IMR-90 (cell line): ENCODE data around the gene FNDC5. TPM values are rescaled to one million over a fixed set of nuclear protein-coding genes. Genes with fewer than 3 reads are reported as not detected.

ENCODE experiments used
- ATAC-seq: fragments of 200-7000 bp; cut with Tn5 transposase; 2 replicates; pipeline ENCODE4 v1.9.1; 2020; ENCODE audit warnings: low read depth, mild to moderate bottlenecking, moderate library complexity
- BruUV-seq: library from RNA; stranded (reverse); fragments of 400-500 nt; replicated peaks from 2 replicates; lab custom pipeline; 2021; lab: Mats Ljungman, UMichigan
- CTCF ChIA-PET: fragments of 300-600 bp; formaldehyde crosslinking; extraction: SDS; loops from one replicate; lab custom pipeline; 2021; ENCODE audit warnings: antibody characterized with exemption; lab: Yijun Ruan, JAX
- POLR2A ChIA-PET: fragments of 300-600 bp; sonication (Branson Sonifier 250); formaldehyde crosslinking; loops from one replicate; lab custom pipeline; 2022; ENCODE audit warnings: antibody characterized with exemption; ENCODE audit not compliant: unreplicated experiment; lab: Charles Lee
- DNase-seq: peaks from one replicate; pipeline ENCODE4 v3.0.0; 2013
- H2AFZ ChIP-seq: replicated peaks from 2 replicates; pipeline ENCODE3; 2013; ENCODE audit warnings: low read length, mild to moderate bottlenecking; ENCODE audit not compliant: poor library complexity
- H2AK5ac ChIP-seq: 2 replicates; pipeline ENCODE4 v1.6.1; 2013; ENCODE audit warnings: low read depth, low read length, inconsistent platforms
- H2AK9ac ChIP-seq: replicated peaks from 2 replicates; pipeline ENCODE3; 2013; ENCODE audit warnings: mild to moderate bottlenecking, low read depth, low read length, moderate library complexity; ENCODE audit not compliant: poor library complexity
- H2BK120ac ChIP-seq: 2 replicates; pipeline ENCODE4 v1.6.1; 2013; ENCODE audit warnings: low read depth, low read length, inconsistent platforms
- H2BK15ac ChIP-seq: 3 replicates; pipeline ENCODE4 v1.6.1; 2013; ENCODE audit warnings: low read depth, low read length, inconsistent platforms
- H2BK20ac ChIP-seq: 2 replicates; pipeline ENCODE4 v1.6.1; 2013; ENCODE audit warnings: low read depth, mild to moderate bottlenecking, inconsistent platforms, low read length, moderate library complexity
- H2BK5ac ChIP-seq: 2 replicates; pipeline ENCODE4 v1.6.1; 2013; ENCODE audit warnings: mild to moderate bottlenecking, low read depth, low read length, inconsistent platforms; ENCODE audit not compliant: poor library complexity, severe bottlenecking
- H3K14ac ChIP-seq: replicated peaks from 2 replicates; pipeline ENCODE4 v1.6.1; 2013; ENCODE audit warnings: low read depth, low read length, inconsistent platforms
- H3K18ac ChIP-seq: 2 replicates; pipeline ENCODE4 v1.6.1; 2013; ENCODE audit warnings: low read depth, low read length, control low read depth
- H3K23ac ChIP-seq: 2 replicates; pipeline ENCODE4 v1.6.1; 2013; ENCODE audit warnings: low read depth, low read length, inconsistent platforms
- H3K27ac ChIP-seq: 2 replicates; pipeline ENCODE4 v1.5.1; 2013; ENCODE audit warnings: mild to moderate bottlenecking, control low read depth, low read length; ENCODE audit not compliant: insufficient read depth
- H3K27me3 ChIP-seq: 2 replicates; pipeline ENCODE4 v1.6.1; 2013; ENCODE audit warnings: low read length; ENCODE audit not compliant: control insufficient read depth, insufficient read depth
- H3K36me3 ChIP-seq: 2 replicates; pipeline ENCODE4 v1.6.1; 2013; ENCODE audit warnings: low read length, mixed read lengths; ENCODE audit not compliant: control insufficient read depth, insufficient read depth
- H3K4ac ChIP-seq: 2 replicates; pipeline ENCODE4 v1.6.1; 2013; ENCODE audit warnings: low read depth, low read length, inconsistent platforms
- H3K4me1 ChIP-seq: 2 replicates; pipeline ENCODE4 v1.6.1; 2013; ENCODE audit warnings: low read length, mixed read lengths; ENCODE audit not compliant: control insufficient read depth, insufficient read depth
- H3K4me2 ChIP-seq: 2 replicates; pipeline ENCODE4 v1.6.1; 2013; ENCODE audit warnings: low read depth, mild to moderate bottlenecking, control low read depth, low read length, moderate library complexity
- H3K4me3 ChIP-seq: 2 replicates; pipeline ENCODE4 v1.5.1; 2013; ENCODE audit warnings: low read depth, mild to moderate bottlenecking, control low read depth, low read length, moderate library complexity; ENCODE audit not compliant: insufficient read depth
- H3K56ac ChIP-seq: 2 replicates; pipeline ENCODE4 v1.6.1; 2013; ENCODE audit warnings: low read length, inconsistent platforms; ENCODE audit not compliant: insufficient read depth; ENCODE audit errors: extremely low read depth
- H3K79me1 ChIP-seq, 2 experiments: 2 replicates each; pipeline ENCODE4 v1.6.1; 2013; ENCODE audit warnings: low read length in 2 of 2, inconsistent platforms in 1 of 2, low read depth in 1 of 2
- H3K9ac ChIP-seq: 2 replicates; pipeline ENCODE4 v1.6.1; 2013; ENCODE audit warnings: low read depth, low read length, control low read depth
- H3K9me1 ChIP-seq: 2 replicates; pipeline ENCODE4 v1.6.1; 2013; ENCODE audit warnings: low read length, inconsistent platforms; ENCODE audit not compliant: insufficient read depth
- H3K9me3 ChIP-seq: 2 replicates; pipeline ENCODE4 v1.6.1; 2013; ENCODE audit warnings: low read length; ENCODE audit not compliant: control insufficient read depth, insufficient read depth
- H4K20me1 ChIP-seq: 2 replicates; pipeline ENCODE4 v1.6.1; 2013; ENCODE audit warnings: low read length, inconsistent platforms; ENCODE audit not compliant: insufficient read depth
- H4K5ac ChIP-seq: 2 replicates; pipeline ENCODE4 v1.6.1; 2013; ENCODE audit warnings: mild to moderate bottlenecking, low read depth, low read length, control low read depth
- H4K8ac ChIP-seq, 2 experiments: 2 replicates each; pipeline ENCODE4 v1.6.1; 2013; ENCODE audit warnings: low read depth in 2 of 2, low read length in 2 of 2, control low read depth in 1 of 2, inconsistent platforms in 1 of 2
- H4K91ac ChIP-seq: 2 replicates; pipeline ENCODE4 v1.6.1; 2013; ENCODE audit warnings: low read depth, low read length, inconsistent platforms; ENCODE audit not compliant: insufficient read depth
- BHLHE40 ChIP-seq: fragments of 150-350 bp; IDR thresholded peaks from 2 replicates; pipeline ENCODE4 v1.6.1; 2016; ENCODE audit warnings: mild to moderate bottlenecking, low read depth, low read length
- CHD1 ChIP-seq: IDR thresholded peaks from 2 replicates; pipeline ENCODE4 v1.6.1; 2012; ENCODE audit warnings: low read depth, low read length, improper control_type of control experiment
- CTCF ChIP-seq: conservative IDR thresholded peaks from 2 replicates; pipeline ENCODE4 v1.5.1; 2012; ENCODE audit warnings: mild to moderate bottlenecking, low read depth, low read length, improper control_type of control experiment
- ELK1 ChIP-seq: fragments of 150-350 bp; IDR thresholded peaks from 2 replicates; pipeline ENCODE4 v1.6.1; 2016; ENCODE audit warnings: low read depth, mild to moderate bottlenecking, low read length, moderate library complexity, borderline replicate concordance
- FOS ChIP-seq: fragments of 150-350 bp; IDR thresholded peaks from 2 replicates; pipeline ENCODE4 v1.6.1; 2016; ENCODE audit warnings: low read depth, low read length
- MAFK ChIP-seq: IDR thresholded peaks from 2 replicates; pipeline ENCODE4 v1.6.1; 2012; ENCODE audit warnings: low read depth, low read length, improper control_type of control experiment
- MAZ ChIP-seq: IDR thresholded peaks from 2 replicates; pipeline ENCODE4 v1.6.1; 2012; ENCODE audit warnings: low read depth, mild to moderate bottlenecking, low read length, improper control_type of control experiment, moderate library complexity, borderline replicate concordance
- MXI1 ChIP-seq: IDR thresholded peaks from 2 replicates; pipeline ENCODE4 v1.6.1; 2012; ENCODE audit warnings: low read depth, mild to moderate bottlenecking, low read length, moderate library complexity, borderline replicate concordance
- NFE2L2 ChIP-seq: fragments of 150-350 bp; IDR thresholded peaks from 2 replicates; pipeline ENCODE4 v1.6.1; 2016; ENCODE audit warnings: low read depth, mild to moderate bottlenecking, low read length
- POLR2A ChIP-seq: IDR thresholded peaks from 2 replicates; pipeline ENCODE4 v1.6.1; 2012; ENCODE audit warnings: mild to moderate bottlenecking, low read depth, low read length
- RAD21 ChIP-seq: IDR thresholded peaks from 2 replicates; pipeline ENCODE4 v1.6.1; 2012; ENCODE audit warnings: low read length, improper control_type of control experiment
- RCOR1 ChIP-seq: IDR thresholded peaks from 2 replicates; pipeline ENCODE4 v1.6.1; 2012; ENCODE audit warnings: mild to moderate bottlenecking, low read length, improper control_type of control experiment; ENCODE audit not compliant: insufficient replicate concordance
- RFX5 ChIP-seq: IDR thresholded peaks from 2 replicates; pipeline ENCODE4 v1.8.0; 2012; ENCODE audit warnings: low read depth, mild to moderate bottlenecking, low read length, moderate library complexity
- SMC3 ChIP-seq: fragments of 150-350 bp; IDR thresholded peaks from 2 replicates; pipeline ENCODE4 v1.6.1; 2016; ENCODE audit warnings: low read depth, mild to moderate bottlenecking, antibody characterized with exemption, low read length, moderate library complexity
- USF2 ChIP-seq: fragments of 150-350 bp; IDR thresholded peaks from 2 replicates; pipeline ENCODE4 v1.6.1; 2017; ENCODE audit warnings: mild to moderate bottlenecking, antibody characterized with exemption, low read length, low read depth
- WGBS, 2 experiments: methylation state at CpG; one replicate each; pipeline versions ENCODE4 v1.1.5 to v1.1.7; 2013; ENCODE audit warnings: missing lambda C conversion rate in 2 of 2; ENCODE audit not compliant: insufficient read length in 1 of 2; ENCODE audit errors: extremely low coverage in 2 of 2; 5-methylcytosine and 5-hydroxymethylcytosine counted together
- dilution Hi-C: fragments of 300-500 bp; cut with HindIII; formaldehyde crosslinking; loops from one replicate; pipeline ENCODE4 v1.14.3; 2018; ENCODE audit warnings: low sequenced_read_pairs; ENCODE audit not compliant: unreplicated experiment
- in situ Hi-C: fragments of 300-500 bp; cut with MboI; formaldehyde crosslinking; loops from 3 replicates; pipeline ENCODE4 v1.14.3; 2019; ENCODE audit warnings: low sequenced_read_pairs, inconsistent platforms, mixed read lengths
- intact Hi-C: fragments of 100-400 bp; cut with micrococcal nuclease; formaldehyde crosslinking; loops from 2 replicates; pipeline ENCODE4 v1.10.0; 2022
- polyA plus RNA-seq, 3 experiments: library from polyadenylated mRNA; depleted of rRNA; stranded (reverse); fragments of >200 nt; gene quantifications; 2 replicates each; pipeline ENCODE4 v1.2.3, GENCODE V29; 2012; ENCODE audit warnings: low replicate concordance in 1 of 3
- total RNA-seq: library from RNA; depleted of rRNA; stranded (reverse); fragments of >200 nt; gene quantifications from 2 replicates; pipeline ENCODE4 v1.2.3, GENCODE V29; 2012

Gene FNDC5
- total and polyA plus RNA-seq, 2 of the 4 experiments (the other 2 are of a cell fraction) = 1.2 to 1.6 TPM

GRCh38 chr1:32902535-32902920 lies 31.8 kb upstream of the FNDC5 start:
- no peaks in the 10 kb centered on the region for H4K20me1 ChIP-seq
- no TSS peak for BruUV-seq
- no peak overlapping the region for H3K4me2 ChIP-seq
- H2BK20ac ChIP-seq = no peak overlapping the region
- H3K9me1 ChIP-seq = peaks cover 6% of the 10 kb centered on the region; the same call in 1 of the 2 replicates
- H4K91ac ChIP-seq = no peak overlapping the region
- peaks cover 2% of the 10 kb centered on the region; the same call in 1 of the 2 replicates for H3K4me1 ChIP-seq
- CTCF ChIA-PET = interaction anchor here (0.6 to 1.2 kb wide), 2 partner anchors 112 to 327 kb away, joined by 3 read pairs; no protein-coding TSS in a partner anchor
- H2AK9ac ChIP-seq = no peak overlapping the region
- no peak overlapping the region for H3K14ac ChIP-seq
- no peak overlapping the region for H3K23ac ChIP-seq
- H3K79me1 ChIP-seq = peaks cover 0 to 9% of the 10 kb centered on the region in 2 experiments; a peak in 1 of 4 replicates
- no peak overlapping the region for H2BK15ac ChIP-seq
- H3K4ac ChIP-seq = no peak overlapping the region
- peaks cover 5% of the 10 kb centered on the region for H3K27me3 ChIP-seq
- no peak overlapping the region for H2BK120ac ChIP-seq
- H2AFZ ChIP-seq = no peak overlapping the region
- no peak overlapping the region for H3K27ac ChIP-seq
- TF ChIP-seq MXI1 (no peak), SMC3 (no peak), RFX5 (no peak), MAFK (no peak), RAD21 (no peak), FOS (no peak), POLR2A (no peak), USF2 (no peak), ELK1 (no peak), MAZ (no peak), CTCF (no peak), NFE2L2 (no peak), RCOR1 (no peak), CHD1 (no peak), BHLHE40 (no peak)
- in situ Hi-C loops (no loop called here), dilution Hi-C loops (no loop called here), intact Hi-C loops (no loop called here)
- H3K4me3 ChIP-seq = no peak overlapping the region
- no peak overlapping the region for H3K9ac ChIP-seq
- no peak overlapping the region for H4K5ac ChIP-seq
- no peaks in the 10 kb centered on the region for H3K9me3 ChIP-seq
- DNase-seq (no peak), ATAC-seq (no peak)
- H3K36me3 ChIP-seq = 0 out of 2 replicates have a peak, but pooled peaks cover 1% of the 10 kb centered on the region
- WGBS, 2 experiments = no CpG with 5 or more reads among the region's 6 CpGs
- no peak overlapping the region for H2AK5ac ChIP-seq
- no peak overlapping the region for H4K8ac ChIP-seq
- H3K18ac ChIP-seq = no peak overlapping the region
- no peak overlapping the region for H2BK5ac ChIP-seq
- H3K56ac ChIP-seq = no peak overlapping the region
- POLR2A ChIA-PET = no interaction called here
